ENCODE data around the gene QSOX2.

The QSOX2 gene

DNA sequence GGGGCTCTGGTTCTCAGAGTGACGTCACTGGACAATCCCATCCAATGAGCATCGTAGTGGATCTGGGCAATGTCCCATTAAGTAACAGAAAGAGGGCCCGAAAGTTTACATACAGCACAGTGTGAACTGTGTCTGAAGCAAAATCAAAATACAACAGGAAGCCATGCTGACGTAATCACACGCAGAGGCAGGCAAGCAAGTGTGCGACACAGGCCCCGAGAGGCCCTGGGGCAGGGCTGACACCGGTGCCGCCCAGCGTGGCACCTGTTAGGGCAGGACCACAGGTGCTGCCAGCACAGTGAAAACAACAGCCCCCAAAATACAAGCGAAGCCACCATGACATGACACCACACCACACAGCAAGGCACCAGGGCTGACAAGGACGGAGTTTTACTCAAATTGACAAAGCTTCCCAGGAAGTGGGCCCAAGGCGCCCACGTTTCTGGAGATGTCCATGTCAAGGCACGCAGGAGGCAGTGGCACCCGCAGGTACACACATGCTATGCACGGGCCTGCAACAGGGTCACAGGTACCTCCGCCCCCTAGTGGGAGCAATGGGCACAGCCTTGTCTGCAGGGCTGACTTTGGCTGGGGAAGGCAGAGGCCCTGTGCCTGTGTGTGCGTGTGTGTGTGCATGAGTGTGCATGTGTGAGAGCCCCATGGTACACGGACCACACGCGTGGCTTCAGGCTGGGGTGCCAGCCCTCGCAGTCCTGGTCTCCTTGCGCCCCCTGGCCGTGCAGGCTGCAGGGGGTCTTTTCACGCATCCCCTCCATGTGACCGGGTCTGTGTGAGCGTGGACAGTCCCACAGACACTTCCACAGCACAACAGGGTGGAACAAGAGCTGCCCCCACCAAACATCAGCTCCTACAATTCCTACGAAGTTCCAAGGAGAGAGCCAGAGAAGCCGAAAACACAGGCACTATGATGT lies 19.6 kb downstream of the QSOX2 start:
- H3K9ac ChIP-seq (ENCODE audit: low read depth, low read length, poor library complexity, severe bottlenecking), result no peak overlapping the region

DNA sequence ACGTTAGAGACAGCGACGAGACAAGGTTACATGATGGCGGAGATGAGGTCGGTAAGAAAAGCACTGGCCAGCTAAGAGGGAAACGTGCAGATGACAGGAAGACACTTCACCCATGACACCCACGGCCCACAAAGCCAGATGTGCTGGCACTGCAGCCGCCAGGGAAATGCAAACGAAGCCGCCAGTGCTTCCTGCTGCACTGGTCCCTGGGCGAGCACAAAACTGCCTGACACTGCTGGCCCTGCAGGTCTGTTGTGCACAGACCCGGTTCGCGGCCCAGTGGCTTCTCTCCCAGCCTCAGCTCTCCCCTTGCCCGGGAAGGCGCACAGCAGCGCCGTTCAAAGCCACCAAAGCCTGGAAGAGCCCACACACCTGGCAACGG lies 20.3 kb downstream of the QSOX2 start:
- Histone ChIP-seq H2AFZ (ENCODE audit: low read length) (no peak overlapping the region), H3K4me3 (ENCODE audit: low read length, poor library complexity, severe bottlenecking) (peak overlapping the region; percentile 44), H3K9ac (ENCODE audit: low read depth, low read length, poor library complexity, severe bottlenecking) (peak overlapping the region; percentile 22), H3K9me3 (ENCODE audit: insufficient read depth, low read depth, low read length) (no peaks in the 10 kb centered on the region), H3K79me2 (ENCODE audit: insufficient read depth, low read length) (peaks cover 92% of the 10 kb centered on the region), H3K36me3 (ENCODE audit: insufficient read depth, low read length) (peaks cover 51% of the 10 kb centered on the region; the same call in 1 of the 2 replicates), H3K9me2 (replicated peaks; ENCODE audit: low read depth, low read length) (no peaks in the 10 kb centered on the region), H4K20me1 (ENCODE audit: insufficient read depth, low read length, poor library complexity, severe bottlenecking) (peaks cover 22% of the 10 kb centered on the region), H3K4me2 (ENCODE audit: low read depth, low read length, poor library complexity, severe bottlenecking) (peak overlapping the region; percentile 53), H3K27me3 (ENCODE audit: insufficient read depth, low read length, poor library complexity, severe bottlenecking) (no peaks in the 10 kb centered on the region), H3F3A (ENCODE audit: low read depth) (no peaks in the 10 kb centered on the region), H3K4me1 (ENCODE audit: insufficient read depth, low read length, poor library complexity, severe bottlenecking) (peaks cover 30% of the 10 kb centered on the region)
- TF ChIP-seq, protein P1, sequence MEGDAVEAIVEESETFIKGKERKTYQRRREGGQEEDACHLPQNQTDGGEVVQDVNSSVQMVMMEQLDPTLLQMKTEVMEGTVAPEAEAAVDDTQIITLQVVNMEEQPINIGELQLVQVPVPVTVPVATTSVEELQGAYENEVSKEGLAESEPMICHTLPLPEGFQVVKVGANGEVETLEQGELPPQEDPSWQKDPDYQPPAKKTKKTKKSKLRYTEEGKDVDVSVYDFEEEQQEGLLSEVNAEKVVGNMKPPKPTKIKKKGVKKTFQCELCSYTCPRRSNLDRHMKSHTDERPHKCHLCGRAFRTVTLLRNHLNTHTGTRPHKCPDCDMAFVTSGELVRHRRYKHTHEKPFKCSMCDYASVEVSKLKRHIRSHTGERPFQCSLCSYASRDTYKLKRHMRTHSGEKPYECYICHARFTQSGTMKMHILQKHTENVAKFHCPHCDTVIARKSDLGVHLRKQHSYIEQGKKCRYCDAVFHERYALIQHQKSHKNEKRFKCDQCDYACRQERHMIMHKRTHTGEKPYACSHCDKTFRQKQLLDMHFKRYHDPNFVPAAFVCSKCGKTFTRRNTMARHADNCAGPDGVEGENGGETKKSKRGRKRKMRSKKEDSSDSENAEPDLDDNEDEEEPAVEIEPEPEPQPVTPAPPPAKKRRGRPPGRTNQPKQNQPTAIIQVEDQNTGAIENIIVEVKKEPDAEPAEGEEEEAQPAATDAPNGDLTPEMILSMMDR (conservative IDR thresholded peaks at IDR 0.05; ENCODE audit: low read length), result no peak
- no peak for TF ChIP-seq EZH2phosphoT487 (IDR thresholded peaks at IDR 0.05; ENCODE audit: borderline replicate concordance)

More for the DNA sequence above, 19.6 kb downstream of the QSOX2 start:
- no peaks in the 10 kb centered on the region for H3K9me2 ChIP-seq (replicated peaks; ENCODE audit: low read depth, low read length)
- H2AFZ ChIP-seq (ENCODE audit: low read length), result no peak overlapping the region
- peak overlapping the region; percentile 53 for H3K4me2 ChIP-seq (ENCODE audit: low read depth, low read length, poor library complexity, severe bottlenecking)
- TF ChIP-seq, protein P1 (conservative IDR thresholded peaks at IDR 0.05; ENCODE audit: low read length), result peak; percentile 89
- TF ChIP-seq EZH2phosphoT487 (IDR thresholded peaks at IDR 0.05; ENCODE audit: borderline replicate concordance), result no peak
- H3K79me2 ChIP-seq (ENCODE audit: insufficient read depth, low read length), result peaks cover 98% of the 10 kb centered on the region
- H3K36me3 ChIP-seq (ENCODE audit: insufficient read depth, low read length), result peaks cover 51% of the 10 kb centered on the region; the same call in 1 of the 2 replicates
- H3K4me1 ChIP-seq (ENCODE audit: insufficient read depth, low read length, poor library complexity, severe bottlenecking), result peaks cover 30% of the 10 kb centered on the region
- H3K27me3 ChIP-seq (ENCODE audit: insufficient read depth, low read length, poor library complexity, severe bottlenecking), result no peaks in the 10 kb centered on the region
- H3F3A ChIP-seq (ENCODE audit: low read depth), result no peaks in the 10 kb centered on the region
- H4K20me1 ChIP-seq (ENCODE audit: insufficient read depth, low read length, poor library complexity, severe bottlenecking), result peaks cover 22% of the 10 kb centered on the region
- peak overlapping the region; percentile 44 for H3K4me3 ChIP-seq (ENCODE audit: low read length, poor library complexity, severe bottlenecking)
- no peaks in the 10 kb centered on the region for H3K9me3 ChIP-seq (ENCODE audit: insufficient read depth, low read depth, low read length)

DNA sequence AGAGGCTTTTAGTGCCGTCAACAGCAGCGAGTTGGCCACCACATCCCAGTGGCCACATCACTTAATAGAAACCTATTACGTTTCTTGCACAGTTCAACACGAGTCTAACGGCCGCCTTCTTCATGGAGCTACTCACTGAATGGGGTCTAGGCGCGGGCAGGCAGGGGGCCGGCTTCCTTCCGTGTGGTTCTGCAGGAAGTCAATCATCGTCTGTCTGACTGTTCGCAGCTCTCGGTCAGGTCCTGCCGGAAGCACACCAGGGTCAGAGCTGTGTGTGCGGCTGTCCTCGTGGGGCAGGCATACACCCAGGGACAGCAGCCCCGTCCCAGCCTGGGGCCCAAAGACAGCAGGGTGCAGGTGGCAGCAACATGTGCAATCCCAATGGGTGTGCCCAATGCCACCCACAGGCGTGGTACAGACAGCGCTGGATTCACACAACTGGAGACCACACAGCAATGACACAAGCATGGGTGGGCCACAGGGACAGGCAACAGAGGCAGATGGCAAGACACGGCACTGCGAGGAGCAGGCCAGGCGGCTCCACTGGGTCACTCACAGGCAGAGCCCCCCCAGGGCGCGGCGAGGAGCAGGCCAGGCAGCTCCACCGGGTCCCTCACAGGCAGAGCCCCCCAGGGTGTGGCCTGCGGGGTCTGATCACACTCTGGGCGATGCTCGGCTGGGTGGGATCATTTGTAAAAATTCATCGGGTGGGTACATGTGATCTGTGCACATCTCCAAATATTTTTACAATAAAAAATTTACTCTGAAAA lies 21.6 kb downstream of the QSOX2 start:
- Histone ChIP-seq H3K4me2 (ENCODE audit: low read depth, low read length, poor library complexity, severe bottlenecking) (peak overlapping the region; percentile 53), H2AFZ (ENCODE audit: low read length) (no peak overlapping the region), H3F3A (ENCODE audit: low read depth) (no peaks in the 10 kb centered on the region), H4K20me1 (ENCODE audit: insufficient read depth, low read length, poor library complexity, severe bottlenecking) (peaks cover 22% of the 10 kb centered on the region), H3K27me3 (ENCODE audit: insufficient read depth, low read length, poor library complexity, severe bottlenecking) (no peaks in the 10 kb centered on the region), H3K9me2 (replicated peaks; ENCODE audit: low read depth, low read length) (no peaks in the 10 kb centered on the region), H3K9me3 (ENCODE audit: insufficient read depth, low read depth, low read length) (no peaks in the 10 kb centered on the region), H3K4me1 (ENCODE audit: insufficient read depth, low read length, poor library complexity, severe bottlenecking) (peaks cover 35% of the 10 kb centered on the region), H3K9ac (ENCODE audit: low read depth, low read length, poor library complexity, severe bottlenecking) (peak overlapping the region; percentile 22), H3K4me3 (ENCODE audit: low read length, poor library complexity, severe bottlenecking) (no peak overlapping the region), H3K36me3 (ENCODE audit: insufficient read depth, low read length) (peaks cover 54% of the 10 kb centered on the region; the same call in 1 of the 2 replicates), H3K79me2 (ENCODE audit: insufficient read depth, low read length) (peaks cover 81% of the 10 kb centered on the region)
- TF ChIP-seq, protein P1 (conservative IDR thresholded peaks at IDR 0.05; ENCODE audit: low read length), result no peak
- no peak for TF ChIP-seq EZH2phosphoT487 (IDR thresholded peaks at IDR 0.05; ENCODE audit: borderline replicate concordance)

Data from Loucy (cell line).